Keratinocyte (primary cell): ENCODE measurements around the gene TFCP2L1. TPM values are rescaled to one million over a fixed set of nuclear protein-coding genes. Genes with fewer than 3 reads are reported as not detected.

Experiments used
- DNase-seq: peaks from one replicate; pipeline ENCODE4 v3.0.0-alpha.2; 2011; ENCODE audit warnings: low read depth, missing footprints, low spot score
- FAIRE-seq: peaks from 2 replicates; lab custom pipeline; 2011; peaks lifted over from hg19 to GRCh38; lab: Jason Lieb, UNC
- H2AFZ ChIP-seq: 2 replicates; pipeline ENCODE4 v1.6.0; 2012; ENCODE audit warnings: low read length, control low read depth, inconsistent platforms; ENCODE audit not compliant: control insufficient read depth
- H3K27ac ChIP-seq: 2 replicates; pipeline ENCODE4 v1.5.1; 2011; ENCODE audit warnings: low read length; ENCODE audit not compliant: control insufficient read depth, insufficient read depth
- H3K27me3 ChIP-seq: 3 replicates; pipeline ENCODE4 v1.6.0; 2011; ENCODE audit warnings: low read length; ENCODE audit not compliant: control insufficient read depth, insufficient read depth; ENCODE audit errors: extremely low read depth
- H3K36me3 ChIP-seq, 2 experiments: 2 replicates in 1 of 2; 3 replicates in 1 of 2; pipeline ENCODE4 v1.5.1; 2011; ENCODE audit warnings: low read length in 2 of 2, mild to moderate bottlenecking in 1 of 2; ENCODE audit not compliant: control insufficient read depth in 2 of 2, insufficient read depth in 2 of 2; ENCODE audit errors: extremely low read depth in 1 of 2
- H3K4me1 ChIP-seq: 3 replicates; pipeline ENCODE4 v1.5.1; 2011; ENCODE audit warnings: low read length; ENCODE audit not compliant: control insufficient read depth, insufficient read depth; ENCODE audit errors: extremely low read depth
- H3K4me2 ChIP-seq: 3 replicates; pipeline ENCODE4 v1.6.0; 2011; ENCODE audit warnings: low read depth, low read length; ENCODE audit not compliant: control insufficient read depth, insufficient read depth; ENCODE audit errors: extremely low read depth
- H3K4me3 ChIP-seq, 3 experiments: fragments of 200-600 bp in 1 of 3; sonication (generic) in 1 of 3; 2 replicates in 2 of 3; 3 replicates in 1 of 3; pipeline ENCODE4 v1.5.1; 2011 to 2016; ENCODE audit warnings: low read length in 3 of 3, mild to moderate bottlenecking in 3 of 3, control low read depth in 2 of 3, inconsistent platforms in 1 of 3, low read depth in 1 of 3, mixed read lengths in 1 of 3, mixed run types in 1 of 3, moderate library complexity in 1 of 3; ENCODE audit not compliant: control insufficient read depth in 2 of 3, insufficient read depth in 2 of 3; ENCODE audit errors: extremely low read depth in 1 of 3
- H3K79me2 ChIP-seq: 2 replicates; pipeline ENCODE4 v1.6.0; 2012; ENCODE audit warnings: low read length; ENCODE audit not compliant: control insufficient read depth, insufficient read depth
- H3K9ac ChIP-seq: 3 replicates; pipeline ENCODE4 v1.6.0; 2011; ENCODE audit warnings: low read length; ENCODE audit not compliant: control insufficient read depth, insufficient read depth; ENCODE audit errors: extremely low read depth
- H3K9me1 ChIP-seq: 3 replicates; pipeline ENCODE4 v1.6.0; 2011; ENCODE audit warnings: low read length; ENCODE audit not compliant: control insufficient read depth, insufficient read depth; ENCODE audit errors: extremely low read depth
- H3K9me3 ChIP-seq: 2 replicates; pipeline ENCODE4 v1.5.1; 2012; ENCODE audit warnings: low read depth, low read length; ENCODE audit not compliant: control insufficient read depth
- H4K20me1 ChIP-seq: 3 replicates; pipeline ENCODE4 v1.6.0; 2011; ENCODE audit warnings: low read length; ENCODE audit not compliant: control insufficient read depth, insufficient read depth; ENCODE audit errors: extremely low read depth
- EZH2 ChIP-seq: IDR thresholded peaks from one replicate; pipeline ENCODE4 v1.6.1; 2012; ENCODE audit warnings: inconsistent platforms, mild to moderate bottlenecking, low read length, moderate library complexity
- dilution Hi-C: fragments of 300-500 bp; cut with MboI; formaldehyde crosslinking; loops from one replicate; pipeline ENCODE4 v1.7.0; 2020; ENCODE audit warnings: low sequenced_read_pairs; ENCODE audit not compliant: extremely low pct_ligation_motif_present
- polyA plus RNA-seq, 5 experiments: library from polyadenylated mRNA; depleted of rRNA in 3 of 5; stranded (reverse) in 3 of 5; stranded (forward) in 1 of 5; unstranded in 1 of 5; fragments of >200 nt; gene quantifications; 1 replicate in 1 of 5; 2 replicates in 3 of 5; 3 replicates in 1 of 5; pipeline versions ENCODE4 v1.2.1 to v1.2.3, GENCODE V29; 2011 to 2012; ENCODE audit warnings: missing spikeins in 2 of 5, low read depth in 1 of 5, low replicate concordance in 1 of 5
- TF ChIP-seq, protein P1 (sequence below), 3 experiments: IDR thresholded peaks in 1 of 3; conservative IDR thresholded peaks in 1 of 3; optimal IDR thresholded peaks in 1 of 3; 2 replicates in 2 of 3; 3 replicates in 1 of 3; pipeline versions ENCODE3 to v1.5.1; 2011; ENCODE audit warnings: low read length in 3 of 3, mild to moderate bottlenecking in 3 of 3, moderate library complexity in 2 of 3, control low read depth in 1 of 3, inconsistent platforms in 1 of 3; ENCODE audit not compliant: insufficient read depth in 2 of 3; ENCODE audit errors: extremely low read depth in 1 of 3

Gene TFCP2L1
- polyA plus RNA-seq, 1 donor (not counting 4 experiments of a cell fraction or from before 2014, with no cell fraction given), result 29.4 TPM

DNA sequence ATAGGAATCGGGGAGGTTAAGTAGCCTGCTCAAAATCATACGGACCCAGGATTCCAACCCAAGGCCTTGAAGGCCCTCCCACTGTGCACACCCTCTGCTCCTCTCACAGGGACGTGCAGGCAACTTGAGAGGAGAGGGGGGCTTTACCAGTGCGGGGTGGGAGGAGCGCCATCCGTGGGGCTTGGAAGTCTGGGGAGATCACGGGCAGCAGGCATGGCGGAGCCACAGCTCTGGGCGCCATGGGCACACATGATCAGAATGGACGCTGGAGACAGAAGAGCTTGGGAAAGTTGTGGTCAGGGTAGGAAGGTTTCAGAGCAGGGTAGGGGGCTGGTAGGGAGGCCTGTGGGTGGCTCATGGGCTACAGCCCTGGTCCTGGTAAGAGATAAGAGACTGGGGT is 70.7 kb downstream of the TFCP2L1 start:
- no peaks in the 10 kb centered on the region for H3K9me3 ChIP-seq
- dilution Hi-C loops, result no loop called here

DNA sequence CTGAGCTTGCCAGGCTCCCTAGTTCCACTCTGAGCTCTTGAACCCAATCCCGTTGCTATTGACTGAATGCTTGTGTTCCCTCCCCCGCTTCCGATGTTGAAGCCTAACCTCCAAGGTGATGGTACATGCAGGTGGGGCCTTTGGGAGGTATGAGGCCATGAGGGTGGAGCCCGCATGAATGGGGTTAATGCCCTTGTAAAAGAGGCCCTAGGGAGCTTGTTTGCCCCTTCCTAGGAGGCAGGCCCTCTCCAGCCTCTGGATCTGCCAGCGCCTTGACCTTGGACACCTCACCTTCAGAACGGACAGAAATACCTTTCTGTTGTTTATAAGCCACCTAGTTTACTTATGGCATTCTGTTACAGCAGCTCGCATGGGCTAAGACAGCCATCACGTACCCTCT is 71.6 kb downstream of the TFCP2L1 start:
- Histone ChIP-seq H3K79me2 (no peaks in the 10 kb centered on the region), H3K9me3 (no peaks in the 10 kb centered on the region), H2AFZ (no peak overlapping the region), H3K9ac (no peak overlapping the region), H3K4me2 (no peak overlapping the region), H3K9me1 (no peaks in the 10 kb centered on the region), H3K27me3 (no peaks in the 10 kb centered on the region), H3K27ac (no peak overlapping the region), H3K4me1 (peaks cover 21% of the 10 kb centered on the region), H3K36me3 (peaks cover 0 to 9% of the 10 kb centered on the region in 2 experiments), H3K4me3 (no peak overlapping the region), H4K20me1 (no peaks in the 10 kb centered on the region)
- no peak for DNase-seq
- TF ChIP-seq EZH2, result no peak
- TF ChIP-seq, protein P1, sequence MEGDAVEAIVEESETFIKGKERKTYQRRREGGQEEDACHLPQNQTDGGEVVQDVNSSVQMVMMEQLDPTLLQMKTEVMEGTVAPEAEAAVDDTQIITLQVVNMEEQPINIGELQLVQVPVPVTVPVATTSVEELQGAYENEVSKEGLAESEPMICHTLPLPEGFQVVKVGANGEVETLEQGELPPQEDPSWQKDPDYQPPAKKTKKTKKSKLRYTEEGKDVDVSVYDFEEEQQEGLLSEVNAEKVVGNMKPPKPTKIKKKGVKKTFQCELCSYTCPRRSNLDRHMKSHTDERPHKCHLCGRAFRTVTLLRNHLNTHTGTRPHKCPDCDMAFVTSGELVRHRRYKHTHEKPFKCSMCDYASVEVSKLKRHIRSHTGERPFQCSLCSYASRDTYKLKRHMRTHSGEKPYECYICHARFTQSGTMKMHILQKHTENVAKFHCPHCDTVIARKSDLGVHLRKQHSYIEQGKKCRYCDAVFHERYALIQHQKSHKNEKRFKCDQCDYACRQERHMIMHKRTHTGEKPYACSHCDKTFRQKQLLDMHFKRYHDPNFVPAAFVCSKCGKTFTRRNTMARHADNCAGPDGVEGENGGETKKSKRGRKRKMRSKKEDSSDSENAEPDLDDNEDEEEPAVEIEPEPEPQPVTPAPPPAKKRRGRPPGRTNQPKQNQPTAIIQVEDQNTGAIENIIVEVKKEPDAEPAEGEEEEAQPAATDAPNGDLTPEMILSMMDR (optimal IDR thresholded peaks at IDR 0.05 in 1 of 3, IDR thresholded peaks at IDR 0.05 in 1 of 3, conservative IDR thresholded peaks at IDR 0.05 in 1 of 3; ENCODE audit: extremely low read depth in 1 of 3, insufficient read depth in 2 of 3, low read length in 3 of 3), result no peak
- FAIRE-seq, result no peak
- dilution Hi-C loops, result no loop called here

More for the DNA sequence above, 70.7 kb downstream of the TFCP2L1 start:
- no peaks in the 10 kb centered on the region for H3K79me2 ChIP-seq
- H2AFZ ChIP-seq, result no peak overlapping the region
- H3K4me3 ChIP-seq, result no peak overlapping the region
- FAIRE-seq (no peak), DNase-seq (no peak)
- no peak overlapping the region for H3K27ac ChIP-seq
- TF ChIP-seq EZH2, result no peak
- TF ChIP-seq, protein P1 (optimal IDR thresholded peaks at IDR 0.05 in 1 of 3, IDR thresholded peaks at IDR 0.05 in 1 of 3, conservative IDR thresholded peaks at IDR 0.05 in 1 of 3; ENCODE audit: extremely low read depth in 1 of 3, insufficient read depth in 2 of 3, low read length in 3 of 3), result no peak
- H3K9ac ChIP-seq, result no peak overlapping the region
- H3K27me3 ChIP-seq, result no peaks in the 10 kb centered on the region
- H3K4me2 ChIP-seq, result no peak overlapping the region
- H3K9me1 ChIP-seq, result no peaks in the 10 kb centered on the region
- H4K20me1 ChIP-seq, result no peaks in the 10 kb centered on the region
- H3K36me3 ChIP-seq, result peaks cover 1 to 9% of the 10 kb centered on the region in 2 experiments
- peaks cover 21% of the 10 kb centered on the region for H3K4me1 ChIP-seq
